Measurements from ENCODE around the gene KRAS.

- TF ChIP-seq CTCF (IDR thresholded peaks at IDR 0.05) (no peak), POLR2A (IDR thresholded peaks at IDR 0.05) (no peak), POLR2AphosphoS5 (IDR thresholded peaks at IDR 0.05) (no peak)
These were observed 11.8 kb upstream of the KRAS start for GRCh38 chr12:25262389-25263074.

Measured in prostate gland (tissue), 2 donors.